WI38 (cell line): ENCODE results near the gene TYW5.
A peak's percentile ranks its signal among the peaks of the same experiment; 100 is the strongest.

ENCODE experiments used
- H3K4me3 ChIP-seq: 2 replicates; pipeline ENCODE4 v1.5.1; 2011; ENCODE audit warnings: low read depth, mild to moderate bottlenecking, control low read depth, low read length
- TF ChIP-seq, protein P1 (sequence below): IDR thresholded peaks from 2 replicates; pipeline ENCODE4 v1.5.1; 2012; ENCODE audit warnings: low read depth, mild to moderate bottlenecking, control low read depth, low read length

The TYW5 gene

DNA sequence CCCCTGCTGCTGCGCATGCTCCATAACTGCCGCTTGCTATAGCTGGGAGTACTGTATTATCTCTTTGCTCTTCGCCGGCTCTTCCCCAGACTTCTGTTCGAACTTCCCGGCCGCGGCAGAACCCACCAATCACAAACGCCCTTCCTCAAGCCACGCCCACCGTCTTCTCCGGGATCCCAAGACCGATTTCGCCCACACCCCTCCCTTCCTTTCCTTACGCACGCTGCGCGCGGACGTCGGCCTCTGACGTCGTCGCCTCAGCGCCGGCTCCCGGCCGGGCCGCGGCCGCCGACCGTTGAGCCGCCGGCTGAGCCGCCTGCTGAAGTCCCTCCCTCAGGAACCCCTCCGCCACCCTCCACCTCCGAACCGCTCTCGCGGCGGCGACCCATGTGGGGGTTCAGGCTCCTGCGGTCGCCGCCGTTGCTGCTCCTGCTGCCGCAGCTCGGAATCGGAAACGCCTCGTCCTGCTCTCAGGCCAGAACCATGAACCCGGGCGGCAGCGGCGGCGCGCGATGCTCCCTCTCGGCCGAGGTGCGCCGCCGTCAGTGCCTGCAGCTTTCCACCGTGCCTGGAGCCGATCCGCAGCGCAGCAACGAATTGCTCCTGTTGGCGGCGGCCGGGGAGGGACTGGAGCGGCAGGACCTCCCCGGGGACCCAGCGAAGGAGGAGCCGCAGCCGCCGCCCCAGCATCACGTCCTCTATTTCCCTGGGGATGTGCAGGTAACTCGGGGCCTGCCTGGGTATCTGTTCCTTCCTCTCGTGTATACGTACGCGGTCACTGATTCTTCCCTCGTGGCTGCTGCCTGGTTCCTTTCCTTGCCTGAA lies 44.0 kb downstream of the TYW5 start, which contains the start of gene C2orf69:
Gene C2orf69, plus strand, starts transcription at position 242 of the 825 bp plus-strand sequence. Its CDS starts 146 bp downstream, at position 388.
- TF ChIP-seq, protein P1, sequence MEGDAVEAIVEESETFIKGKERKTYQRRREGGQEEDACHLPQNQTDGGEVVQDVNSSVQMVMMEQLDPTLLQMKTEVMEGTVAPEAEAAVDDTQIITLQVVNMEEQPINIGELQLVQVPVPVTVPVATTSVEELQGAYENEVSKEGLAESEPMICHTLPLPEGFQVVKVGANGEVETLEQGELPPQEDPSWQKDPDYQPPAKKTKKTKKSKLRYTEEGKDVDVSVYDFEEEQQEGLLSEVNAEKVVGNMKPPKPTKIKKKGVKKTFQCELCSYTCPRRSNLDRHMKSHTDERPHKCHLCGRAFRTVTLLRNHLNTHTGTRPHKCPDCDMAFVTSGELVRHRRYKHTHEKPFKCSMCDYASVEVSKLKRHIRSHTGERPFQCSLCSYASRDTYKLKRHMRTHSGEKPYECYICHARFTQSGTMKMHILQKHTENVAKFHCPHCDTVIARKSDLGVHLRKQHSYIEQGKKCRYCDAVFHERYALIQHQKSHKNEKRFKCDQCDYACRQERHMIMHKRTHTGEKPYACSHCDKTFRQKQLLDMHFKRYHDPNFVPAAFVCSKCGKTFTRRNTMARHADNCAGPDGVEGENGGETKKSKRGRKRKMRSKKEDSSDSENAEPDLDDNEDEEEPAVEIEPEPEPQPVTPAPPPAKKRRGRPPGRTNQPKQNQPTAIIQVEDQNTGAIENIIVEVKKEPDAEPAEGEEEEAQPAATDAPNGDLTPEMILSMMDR, result no peak
- H3K4me3 ChIP-seq, result peak within 1 kb of the TSS; percentile 83

DNA sequence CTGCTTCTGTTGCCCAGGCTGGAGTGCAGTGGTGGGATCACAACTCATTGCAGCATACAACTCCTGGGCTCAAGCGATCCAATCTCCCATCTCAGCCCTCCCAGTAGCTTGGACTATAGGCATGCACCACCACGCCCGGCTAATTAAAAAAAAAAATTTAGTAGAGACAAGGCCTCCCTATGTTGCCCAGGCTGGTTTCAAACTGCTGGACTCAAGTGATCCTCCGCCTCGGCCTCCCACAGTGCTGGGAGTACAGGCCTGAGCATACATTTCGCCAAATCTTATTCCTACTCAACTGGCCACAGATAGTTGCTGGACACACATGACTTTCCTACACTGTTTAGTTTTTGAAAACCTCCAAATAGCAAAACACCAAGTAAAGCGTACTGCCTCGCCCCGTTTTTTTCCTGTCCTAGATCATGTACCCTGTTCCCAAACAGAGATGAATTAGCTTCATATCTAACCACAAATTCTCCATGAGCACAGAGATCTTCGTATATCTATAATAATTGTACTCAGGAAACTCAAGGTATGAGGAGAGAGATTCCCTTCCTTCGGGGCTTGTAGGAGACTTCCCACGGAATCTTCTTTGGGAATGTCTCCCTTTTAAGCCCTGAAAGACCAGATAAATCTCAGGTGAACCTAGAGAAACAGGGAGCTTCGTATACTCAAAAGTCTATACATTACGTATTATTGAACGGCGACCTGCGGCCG lies 44.8 kb downstream of the TYW5 start:
- peak overlapping the region; percentile 83 for H3K4me3 ChIP-seq
- TF ChIP-seq, protein P1, result no peak

DNA sequence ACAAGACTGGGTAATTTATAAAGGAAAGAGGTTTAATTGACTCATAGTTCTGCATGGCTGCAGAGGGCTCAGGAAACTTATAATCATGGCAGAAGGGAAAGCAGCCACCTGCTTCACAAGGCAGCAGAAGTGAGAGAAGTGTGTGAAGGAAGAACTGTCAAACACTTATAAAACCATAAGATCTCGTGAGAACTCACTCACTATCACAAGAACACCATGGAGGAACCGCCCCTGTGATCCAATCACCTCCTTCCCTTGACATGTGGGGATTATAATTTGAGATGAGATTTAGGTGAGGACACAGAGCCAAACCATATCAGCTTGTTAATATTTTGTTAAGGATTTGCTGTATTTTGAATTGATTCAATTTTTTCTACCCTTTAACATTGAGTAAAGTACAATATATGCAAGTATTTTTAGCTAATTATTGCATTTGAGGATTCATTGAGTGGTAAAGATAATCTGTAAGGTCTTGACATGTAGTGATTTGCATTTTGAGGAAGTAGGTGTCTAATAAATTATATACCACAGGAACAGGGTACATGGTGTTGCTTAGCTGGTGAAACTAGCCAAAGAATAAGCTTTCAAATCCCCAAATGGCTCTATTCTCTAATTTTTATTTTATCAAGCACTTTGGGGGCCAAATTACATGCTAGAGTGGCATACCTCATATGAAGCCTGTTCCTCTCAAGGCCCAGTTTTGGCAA lies 48.1 kb downstream of the TYW5 start:
- TF ChIP-seq, protein P1, result no peak
- no peak overlapping the region for H3K4me3 ChIP-seq

DNA sequence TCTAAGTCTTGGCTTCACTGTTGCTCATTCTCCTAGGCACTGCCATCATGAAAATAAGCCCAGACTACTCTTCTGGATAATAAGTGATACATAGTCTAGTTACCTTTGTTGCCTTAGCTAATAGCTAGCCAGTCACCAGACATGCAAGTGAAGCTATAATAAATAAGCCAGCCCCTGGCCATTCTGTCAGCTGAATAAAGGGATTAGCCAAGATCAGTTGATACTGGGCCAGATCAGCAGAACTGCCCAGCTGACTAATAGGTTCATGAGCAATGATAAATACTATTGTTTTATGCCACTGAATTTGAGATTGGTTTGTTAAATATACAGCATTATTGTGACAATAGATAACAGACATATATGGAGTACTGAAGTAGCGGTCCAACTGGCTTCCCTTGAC lies 52.2 kb downstream of the TYW5 start:
- no peak overlapping the region for H3K4me3 ChIP-seq
- TF ChIP-seq, protein P1, result no peak

DNA sequence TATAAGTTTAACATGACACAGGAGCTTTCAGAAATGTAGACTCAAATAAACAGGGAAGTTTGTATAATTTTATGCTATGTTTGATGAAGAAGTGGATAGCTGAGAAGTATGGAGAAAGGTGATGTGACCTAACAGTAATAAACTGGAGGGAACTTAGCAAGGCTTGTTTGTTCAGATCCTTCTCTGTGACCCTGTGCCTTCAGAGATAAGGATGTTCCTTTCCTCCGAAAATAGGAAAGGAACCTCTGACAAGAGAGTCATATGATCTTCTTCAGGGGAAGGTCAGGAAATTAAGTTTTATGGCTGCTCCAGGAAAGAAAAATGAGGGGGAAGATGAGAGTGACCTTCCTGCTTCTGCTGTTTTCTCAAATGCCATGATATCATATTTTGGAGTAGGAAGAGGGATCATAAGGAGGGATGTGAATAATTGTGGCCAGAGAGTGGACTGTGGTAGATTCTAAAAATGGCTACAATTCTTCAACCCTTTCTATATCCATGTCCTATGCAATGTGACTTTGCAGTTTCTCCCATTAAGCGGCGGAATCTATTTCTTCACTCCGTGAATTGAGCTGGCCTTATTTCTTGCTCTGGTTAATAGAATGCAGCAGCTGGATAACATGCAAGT lies 52.7 kb downstream of the TYW5 start:
- no peak overlapping the region for H3K4me3 ChIP-seq
- TF ChIP-seq, protein P1, result no peak

DNA sequence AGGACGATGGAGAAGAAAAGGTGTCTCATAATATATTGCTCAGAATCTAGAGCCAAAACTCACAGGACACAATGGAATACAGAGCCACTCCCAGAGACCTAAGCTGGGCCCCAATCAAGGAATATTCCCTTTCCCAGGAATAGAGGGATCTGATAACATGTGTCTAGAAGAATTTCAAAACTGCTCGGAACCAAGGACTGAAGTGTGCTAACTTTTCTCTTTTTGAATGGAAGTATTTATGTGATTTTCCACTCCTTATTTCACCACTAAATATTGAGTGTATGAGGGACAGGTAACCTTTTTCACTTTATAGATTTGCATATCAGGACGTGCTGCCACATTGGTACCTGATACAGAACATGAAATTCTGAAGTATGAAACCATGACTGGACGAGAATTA lies 53.3 kb downstream of the TYW5 start:
- TF ChIP-seq, protein P1, result no peak
- no peak overlapping the region for H3K4me3 ChIP-seq
